Body of pancreas (tissue), 4 donors: Measurements from ENCODE around the gene GLT6D1.

Experiments
- CTCF ChIP-seq, 7 experiments: fragments of 450-650 bp in 4 of 7; fragments of 200-600 bp in 3 of 7; sonication (generic) in 3 of 7; IDR thresholded peaks; one replicate each; pipeline ENCODE4 v1.5.1; 2016 to 2019; ENCODE audit warnings: antibody characterized with exemption in 7 of 7
- POLR2A ChIP-seq, 3 donors: fragments of 450-650 bp; IDR thresholded peaks; one replicate each; pipeline ENCODE4 v1.6.1; 2016; ENCODE audit warnings: antibody characterized with exemption in 3 of 3, mild to moderate bottlenecking in 2 of 3

- TF ChIP-seq CTCF (IDR thresholded peaks at IDR 0.05) (no peak), POLR2A (IDR thresholded peaks at IDR 0.05) (no peak)
Measured at GRCh38 chr9:135671591-135672041, 32.3 kb upstream of the GLT6D1 start.
